Colon (tissue), 2 donors: ENCODE data around the gene VKORC1L1.
"Not testable (repeated sequence)": the region's sequence is repeated elsewhere in the genome, so short reads cannot be mapped to it uniquely, and the experiment has no call there.

Experiments
- FAIRE-seq: peaks from 2 replicates; lab custom pipeline; 2012; peaks lifted over from hg19 to GRCh38; lab: Jason Lieb, UNC
- donor health status: control.
- donor health status: control.

The VKORC1L1 gene

DNA sequence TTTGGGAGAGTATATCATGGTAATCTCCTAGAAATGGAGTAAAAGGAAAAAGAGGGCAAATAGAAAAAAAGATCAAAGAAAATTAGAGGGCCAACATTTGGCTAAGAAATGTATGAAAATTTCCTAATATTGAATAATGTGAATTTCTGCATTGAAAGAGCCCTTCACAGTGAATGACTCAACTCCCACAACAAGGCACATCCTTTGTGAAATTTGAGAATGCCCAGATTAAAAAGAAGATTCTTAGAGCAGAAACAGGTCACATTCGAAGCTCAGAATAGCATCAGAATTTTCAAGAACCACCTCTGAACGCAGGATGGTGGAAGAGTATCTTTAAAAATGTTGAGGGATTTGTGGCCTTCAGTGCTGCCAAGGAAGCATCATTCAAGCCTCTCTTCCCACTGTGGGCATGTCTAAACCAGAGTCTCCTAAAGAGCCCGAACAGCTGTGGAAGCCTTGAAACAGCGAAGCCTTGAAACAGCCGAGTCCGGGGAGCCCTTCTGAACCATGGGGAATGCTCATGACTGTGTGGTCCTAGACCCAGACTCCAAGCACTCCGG lies 65.5 kb downstream of the VKORC1L1 start:
- no peak for FAIRE-seq

DNA sequence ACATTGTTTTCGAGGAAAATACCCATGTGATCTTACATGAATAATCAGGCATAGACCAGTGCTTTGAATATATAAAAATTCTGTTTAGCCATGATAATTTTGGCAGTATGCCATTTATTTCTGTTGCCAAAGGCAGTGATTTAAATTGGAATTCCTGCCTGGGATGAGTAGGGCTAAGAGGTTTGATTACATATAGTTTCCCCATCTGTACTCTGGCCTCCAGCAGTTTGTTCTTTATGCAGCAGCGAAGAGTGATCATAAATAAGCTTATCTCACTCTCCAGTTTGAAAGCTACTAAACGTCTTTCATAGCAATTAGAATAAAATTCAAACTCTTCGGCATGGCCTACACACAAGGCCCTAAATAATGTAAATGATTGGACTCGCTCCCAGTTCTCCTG lies 72.9 kb downstream of the VKORC1L1 start:
- not testable (repeated sequence) for FAIRE-seq

DNA sequence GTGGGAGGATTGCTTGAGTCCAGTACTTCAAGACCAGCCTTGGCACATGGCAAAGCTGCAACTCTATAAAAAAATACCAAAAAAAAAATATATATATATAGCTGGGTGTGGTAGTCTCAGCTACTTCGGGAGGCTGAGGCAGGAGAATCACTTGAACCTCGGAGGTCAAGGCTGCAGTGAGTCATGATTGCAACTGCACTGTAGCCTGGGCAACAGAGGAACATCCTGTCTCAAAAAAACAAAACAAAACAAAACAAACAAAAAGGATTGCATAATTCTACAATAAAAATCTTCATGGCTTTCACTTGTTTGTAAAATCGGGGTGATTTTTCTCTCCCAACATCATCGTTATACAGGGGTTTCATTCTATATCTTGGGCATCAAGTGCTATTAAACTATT lies 74.0 kb downstream of the VKORC1L1 start:
- no peak for FAIRE-seq

DNA sequence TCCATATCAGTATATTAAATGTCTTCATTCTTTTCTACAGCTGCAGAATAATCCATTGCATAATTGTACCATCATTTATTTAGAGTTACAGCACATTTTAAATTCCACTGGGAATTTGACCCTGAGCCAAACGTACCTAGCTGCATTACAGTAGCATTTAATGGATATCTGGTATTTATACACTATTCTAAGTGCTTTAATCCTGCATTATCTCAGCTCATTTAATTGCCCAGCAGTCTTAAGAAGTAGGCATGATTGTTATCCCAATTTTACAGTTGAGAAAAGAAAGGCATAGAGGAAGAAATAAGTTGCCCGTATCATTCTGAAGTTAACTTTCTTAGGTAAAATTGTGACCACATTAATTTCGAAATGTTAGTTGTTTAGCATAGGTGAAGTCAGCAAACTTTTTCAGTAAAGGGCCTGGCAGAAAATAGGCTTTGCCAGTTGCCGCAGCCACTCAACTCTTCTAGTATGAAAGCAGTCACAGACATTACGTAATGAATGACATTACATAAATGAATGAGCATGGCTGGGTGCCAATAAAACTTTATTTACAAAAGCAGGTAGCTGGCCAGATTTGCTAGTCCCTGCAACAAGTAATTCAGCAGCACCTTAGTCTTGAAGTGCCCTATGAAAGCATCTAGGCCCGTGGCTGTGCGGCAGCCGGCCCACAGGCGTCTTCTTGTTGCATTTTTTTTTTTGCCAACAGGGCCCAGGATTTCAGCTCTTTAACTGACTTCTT lies 79.1 kb downstream of the VKORC1L1 start:
- FAIRE-seq = no peak

DNA sequence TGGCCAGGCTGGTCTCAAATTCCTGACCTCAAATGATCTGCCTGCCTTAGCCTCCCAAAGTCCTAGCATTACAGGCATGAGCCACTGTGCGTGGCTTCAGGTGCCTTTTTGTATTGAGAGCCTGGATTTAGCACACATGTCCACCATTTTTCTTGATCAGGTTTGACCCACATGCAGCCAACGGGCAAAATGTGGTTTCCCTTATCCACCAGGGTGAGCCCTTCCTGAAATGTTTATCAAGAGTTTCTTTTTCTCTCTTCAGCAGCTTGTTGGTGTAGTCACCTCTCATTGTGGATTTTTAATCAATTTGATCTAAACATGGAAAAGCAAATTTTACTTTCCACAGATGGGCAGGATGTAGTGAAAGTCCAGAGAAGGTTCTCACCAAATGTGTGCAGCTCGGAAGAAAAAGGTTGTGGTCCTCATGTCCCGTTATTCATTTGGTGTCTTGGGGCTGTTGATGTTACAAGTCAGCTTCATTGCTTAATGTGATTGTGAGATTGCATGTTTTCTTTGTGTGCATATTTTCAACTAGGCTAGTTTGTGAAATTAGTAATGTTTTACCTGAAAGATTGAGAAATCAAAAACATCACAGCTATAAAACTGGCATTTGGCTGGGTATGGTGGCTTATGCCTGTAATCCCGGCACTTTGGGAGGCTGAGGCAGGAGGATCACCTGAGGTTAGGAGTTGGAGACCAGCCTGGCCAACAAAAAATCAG lies 80.3 kb downstream of the VKORC1L1 start:
- FAIRE-seq = no peak

DNA sequence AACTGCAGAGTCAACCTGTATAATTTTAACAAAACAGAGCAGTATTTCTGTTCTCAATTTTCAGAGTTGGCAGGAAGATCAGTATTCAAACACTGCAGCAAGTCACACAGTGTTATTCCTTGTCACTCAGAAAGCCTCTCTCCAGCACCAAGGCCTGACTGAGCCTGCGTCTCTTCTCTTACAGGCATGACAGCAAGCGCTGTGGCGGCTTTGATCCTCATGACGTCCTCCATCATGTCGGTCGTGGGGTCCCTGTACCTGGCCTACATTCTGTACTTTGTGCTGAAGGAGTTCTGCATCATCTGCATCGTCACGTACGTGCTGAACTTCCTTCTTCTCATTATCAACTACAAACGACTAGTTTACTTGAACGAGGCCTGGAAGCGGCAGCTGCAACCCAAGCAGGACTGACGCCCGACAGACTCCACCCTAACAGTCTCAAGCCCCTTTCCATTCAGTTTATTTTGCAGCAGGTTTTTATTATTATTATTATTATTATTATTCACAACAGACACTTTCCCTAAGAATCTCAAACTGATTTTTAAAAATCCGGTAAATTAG lies 81.1 kb downstream of the VKORC1L1 start:
- FAIRE-seq = no peak

DNA sequence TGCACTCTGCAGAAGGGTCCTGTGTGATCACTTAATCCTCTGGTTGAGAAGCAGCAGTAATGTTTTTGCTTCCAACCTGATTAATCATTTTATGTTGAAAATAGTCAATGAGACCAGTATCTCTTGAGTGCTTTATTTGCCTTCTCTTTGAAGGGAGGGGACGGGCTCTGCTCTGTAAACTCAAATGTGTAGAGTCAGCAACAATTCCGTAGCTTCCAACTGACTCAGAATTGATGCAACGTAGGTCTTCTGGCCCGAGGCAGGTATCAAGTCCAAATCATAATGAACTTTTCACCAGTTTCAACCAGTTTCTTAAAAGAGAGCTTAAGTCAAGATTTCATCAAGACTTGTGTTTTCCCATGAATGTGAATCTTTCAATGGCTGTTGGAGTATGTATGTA lies 82.8 kb downstream of the VKORC1L1 start:
- FAIRE-seq = no peak

DNA sequence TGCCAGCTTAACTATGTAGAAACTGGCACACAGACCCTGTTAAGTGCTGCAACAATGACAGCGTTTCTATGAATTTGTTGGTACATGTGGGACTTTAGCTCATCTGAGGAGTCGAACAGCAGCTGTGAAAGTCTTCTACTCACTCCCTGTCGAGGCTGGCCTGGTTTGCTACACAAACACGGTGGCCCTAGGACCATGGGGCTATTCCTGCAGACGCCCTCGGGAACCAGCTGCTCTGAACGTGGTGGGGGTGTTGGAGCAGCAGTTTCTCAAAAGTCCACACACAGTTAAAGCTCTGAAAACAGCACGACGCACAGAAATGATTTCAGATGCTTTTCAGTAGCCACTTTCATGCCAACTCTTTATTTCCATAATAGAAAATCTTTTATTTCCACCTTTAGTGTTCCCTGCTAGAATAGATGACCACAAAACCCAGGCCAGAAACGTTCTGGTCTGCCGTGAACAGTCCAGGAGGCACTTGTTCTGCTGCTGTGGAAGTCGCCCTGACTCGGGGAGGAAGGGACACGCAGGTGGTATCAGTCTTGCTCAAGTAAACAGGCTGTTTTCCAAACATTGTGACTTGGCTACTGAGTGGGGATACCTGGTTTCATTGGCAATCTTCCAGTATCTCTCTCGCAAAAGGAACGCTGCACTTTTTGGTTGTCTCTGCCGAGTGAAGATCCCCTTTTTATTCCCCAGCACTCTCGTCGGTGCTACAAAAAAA lies 87.6 kb downstream of the VKORC1L1 start:
- FAIRE-seq = no peak

DNA sequence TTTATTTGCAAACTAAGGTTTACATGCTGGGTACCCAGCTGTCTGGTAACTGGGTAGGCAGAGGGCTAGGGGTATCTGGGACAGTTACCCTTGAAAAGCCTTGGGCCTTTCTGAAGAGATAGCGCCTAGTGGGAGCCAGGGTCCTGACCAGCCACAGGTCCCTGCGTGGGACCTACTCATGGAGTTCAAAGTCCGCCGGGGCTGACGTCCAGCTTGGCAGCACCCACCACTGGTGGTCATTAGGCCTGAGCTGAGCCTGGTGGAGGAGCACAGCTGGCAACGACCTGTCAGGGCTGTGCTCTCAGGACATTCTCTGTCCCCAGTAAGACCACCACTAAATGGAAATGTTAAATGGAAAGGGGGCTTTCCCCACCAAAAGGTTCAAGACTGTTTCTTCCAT lies 89.2 kb downstream of the VKORC1L1 start:
- no peak for FAIRE-seq

DNA sequence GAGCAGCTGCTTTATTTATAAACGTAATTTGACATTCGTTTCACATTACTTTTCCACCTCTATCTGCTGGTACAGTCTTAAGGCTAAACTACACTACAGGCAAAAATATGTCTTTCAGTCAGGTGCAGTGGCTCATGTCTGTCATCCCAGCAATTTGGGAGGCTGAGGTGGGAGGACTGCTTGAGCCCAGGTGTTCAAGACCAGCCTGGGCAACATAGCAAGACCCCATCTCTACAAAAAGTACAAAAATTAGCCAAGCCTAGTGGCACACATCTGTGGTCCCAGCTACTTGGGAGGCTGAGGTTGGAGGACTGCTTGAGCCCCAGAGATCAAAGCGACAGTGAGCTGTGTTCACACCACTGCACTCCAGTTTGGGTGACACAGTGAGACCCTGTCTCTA lies 91.8 kb downstream of the VKORC1L1 start:
- not testable (repeated sequence) for FAIRE-seq

DNA sequence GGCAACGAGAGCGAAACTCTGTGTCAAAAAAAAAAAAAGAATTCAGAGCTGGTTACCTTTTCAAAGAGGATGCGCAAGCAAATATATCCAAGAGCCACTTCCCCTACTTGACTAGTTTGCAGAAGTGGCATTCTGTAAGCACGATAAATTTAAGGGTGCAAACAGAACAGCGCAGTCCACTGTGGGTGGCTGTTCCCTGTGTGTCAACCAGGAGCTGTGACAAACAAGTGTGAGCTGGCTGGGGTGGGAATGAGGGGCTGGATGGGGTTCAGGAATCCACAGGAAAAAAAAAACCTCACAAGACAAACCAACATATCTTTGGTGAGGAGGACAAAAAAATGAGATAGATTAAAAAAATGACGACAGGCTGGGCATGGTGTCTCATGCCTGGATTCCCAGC lies 93.3 kb downstream of the VKORC1L1 start:
- FAIRE-seq = no peak

DNA sequence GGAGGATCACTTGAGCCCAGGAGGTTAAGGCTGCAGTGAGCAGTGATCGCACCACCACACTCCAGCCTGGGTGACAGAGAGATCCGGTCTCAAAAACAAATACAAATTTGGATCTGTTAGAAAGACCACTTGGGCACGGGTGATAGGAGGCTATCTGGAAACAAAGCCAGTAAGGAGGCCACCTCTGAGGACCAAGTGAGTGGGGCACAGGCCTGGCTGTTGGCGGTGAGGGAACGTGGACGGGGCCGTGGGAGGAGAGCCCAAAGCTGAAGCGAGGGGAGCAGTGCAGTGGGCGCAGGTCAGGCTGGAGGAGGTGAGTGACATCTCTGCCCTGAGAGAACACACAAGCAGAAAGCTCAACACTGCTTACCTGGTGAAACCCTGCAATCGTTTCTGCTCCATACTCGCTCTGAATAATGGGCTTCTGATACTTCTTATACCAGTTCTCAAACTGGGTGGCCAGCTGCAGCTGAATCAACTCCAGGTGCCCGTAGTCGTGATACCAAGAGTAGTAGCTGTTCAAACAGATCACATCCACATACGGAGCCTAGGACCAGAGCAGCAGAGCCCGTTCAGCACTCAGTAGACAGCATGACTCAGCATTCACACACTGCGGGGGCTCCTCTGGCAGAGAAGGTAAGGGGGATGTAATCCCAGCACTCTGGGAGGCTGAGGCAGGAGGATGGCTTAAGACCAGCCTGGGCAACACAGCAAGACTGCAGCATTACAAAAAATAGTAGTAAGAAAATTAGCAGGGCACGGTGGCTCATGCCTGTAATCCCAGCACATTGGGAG lies 94.7 kb downstream of the VKORC1L1 start:
- no peak for FAIRE-seq

DNA sequence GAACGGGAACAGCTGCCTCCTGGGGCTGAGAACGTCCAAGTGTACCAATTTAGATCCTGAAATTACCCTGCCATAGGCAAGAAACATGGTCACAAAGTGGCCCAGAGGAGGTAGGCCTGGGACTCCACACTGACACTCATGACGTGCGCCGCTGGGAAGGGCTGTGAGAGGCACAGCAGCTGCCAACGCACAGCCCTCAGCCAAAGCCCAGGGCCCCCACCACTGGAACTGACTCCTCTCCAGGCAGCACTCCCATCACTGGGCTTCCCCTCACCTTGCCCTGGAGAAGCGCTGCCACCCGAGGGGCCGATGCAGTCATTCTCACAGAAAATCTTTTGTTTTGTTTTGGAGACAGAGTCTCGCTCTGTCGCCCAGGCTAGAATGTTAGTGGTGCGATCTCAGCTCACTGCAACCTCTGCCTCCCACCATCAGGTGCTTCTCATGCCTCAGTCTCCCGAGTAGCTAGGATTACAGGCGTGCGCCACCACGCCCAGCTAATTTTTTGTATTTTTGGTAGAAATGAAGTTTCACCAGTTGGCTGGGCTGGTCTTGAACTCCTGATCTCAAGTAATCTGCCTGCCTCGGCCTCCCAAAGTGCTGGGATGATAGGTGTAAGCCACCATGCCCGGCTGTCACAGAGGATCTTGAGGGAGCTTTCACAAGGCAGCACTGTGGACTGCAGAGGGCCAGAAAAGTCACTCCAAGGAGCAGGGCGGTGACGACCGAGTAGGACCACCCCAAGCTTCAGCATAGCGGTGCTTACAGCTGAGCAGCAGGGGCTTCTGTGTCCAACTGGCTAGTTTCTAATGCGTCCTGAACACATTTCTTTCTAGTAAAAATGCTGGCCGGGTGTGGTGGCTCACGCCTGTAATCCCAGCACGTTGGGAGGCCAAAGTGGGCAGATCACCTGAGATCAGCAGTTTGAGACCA lies 95.6 kb downstream of the VKORC1L1 start:
- no peak for FAIRE-seq

DNA sequence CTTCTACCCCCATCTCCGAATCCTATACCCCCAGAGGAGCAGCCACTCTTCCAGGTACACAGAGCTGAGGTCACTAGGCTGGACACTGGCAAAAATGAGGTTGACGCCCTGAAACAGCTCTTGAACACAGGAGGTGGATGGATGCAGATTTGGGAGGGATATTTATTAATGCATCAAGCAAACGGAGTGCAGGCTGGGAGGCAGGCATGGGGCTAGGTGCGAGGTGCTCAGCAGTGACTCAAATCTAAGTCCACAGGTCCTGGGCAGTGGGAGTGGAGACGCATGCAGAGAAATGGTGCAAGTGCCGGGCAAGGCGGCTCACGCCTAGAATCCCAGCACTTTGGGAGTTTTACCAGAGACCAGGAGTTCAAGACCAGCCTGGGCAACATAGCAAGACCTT lies 98.1 kb downstream of the VKORC1L1 start:
- no peak for FAIRE-seq

DNA sequence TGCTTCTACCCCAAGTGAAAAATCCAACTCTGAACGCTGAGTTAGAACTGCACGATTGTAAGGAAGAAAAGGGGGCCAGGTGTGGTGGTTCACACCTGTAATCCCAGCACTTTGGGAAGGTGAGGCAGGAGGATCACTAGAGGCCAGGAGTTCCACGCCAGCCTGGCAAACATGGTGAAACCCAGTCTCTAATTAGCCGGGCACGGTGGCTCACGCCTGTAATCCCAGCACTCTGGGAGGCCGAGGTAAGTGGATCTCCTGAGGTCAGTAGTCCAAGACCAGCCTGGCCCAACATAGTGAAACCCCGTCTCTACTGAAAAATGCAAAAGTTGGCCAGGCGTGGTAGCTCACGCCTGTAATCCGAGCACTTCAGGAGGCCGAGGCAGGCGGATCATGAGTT lies 100.1 kb downstream of the VKORC1L1 start:
- no peak for FAIRE-seq

DNA sequence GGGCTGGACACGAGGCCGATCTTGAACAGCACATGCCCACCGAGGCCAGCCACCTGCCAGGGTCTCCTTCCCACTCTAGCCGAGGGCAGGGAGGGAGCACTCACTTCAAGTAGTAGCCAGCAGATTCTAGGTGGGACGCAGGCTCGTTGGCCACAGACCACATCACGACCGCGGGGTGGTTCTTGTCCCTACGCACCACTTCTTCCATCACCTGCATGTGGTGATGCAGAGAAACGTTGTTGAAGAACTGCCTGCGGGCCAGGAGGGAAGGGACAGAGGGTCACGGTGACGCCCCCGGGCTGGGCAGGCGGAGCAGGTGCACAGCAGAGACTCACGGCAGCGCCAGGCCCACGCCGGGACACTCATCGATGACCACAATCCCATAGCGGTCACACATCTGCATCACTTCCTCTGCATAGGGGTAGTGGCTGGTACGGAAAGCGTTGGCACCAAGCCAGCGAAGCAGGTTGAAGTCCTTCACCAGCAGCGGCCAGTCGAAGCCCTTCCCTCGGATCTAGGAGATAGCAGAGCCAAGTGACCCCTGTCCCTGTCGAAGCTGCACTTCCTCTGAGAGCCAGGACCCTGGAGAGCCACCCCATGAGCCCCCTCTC lies 101.4 kb downstream of the VKORC1L1 start:
- no peak for FAIRE-seq

DNA sequence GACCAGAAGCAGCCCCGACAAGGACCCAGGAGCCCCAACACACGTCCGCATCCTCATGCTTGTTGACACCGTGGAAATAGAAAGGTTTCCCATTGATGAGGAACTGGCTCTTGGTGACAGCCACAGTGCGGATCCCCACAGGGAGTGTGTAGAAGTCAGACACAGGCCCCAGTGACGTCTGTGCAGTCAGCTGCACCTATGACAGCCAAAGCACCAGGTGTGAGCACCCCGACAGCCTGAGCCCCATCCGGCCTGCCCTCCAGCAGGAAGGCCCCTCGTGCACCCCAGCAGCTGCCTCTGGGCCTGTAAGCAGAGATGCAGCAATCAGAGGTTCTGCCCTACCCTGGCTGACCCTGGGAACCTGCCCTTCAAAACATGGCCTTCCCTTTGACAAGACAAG lies 102.0 kb downstream of the VKORC1L1 start:
- FAIRE-seq = no peak

DNA sequence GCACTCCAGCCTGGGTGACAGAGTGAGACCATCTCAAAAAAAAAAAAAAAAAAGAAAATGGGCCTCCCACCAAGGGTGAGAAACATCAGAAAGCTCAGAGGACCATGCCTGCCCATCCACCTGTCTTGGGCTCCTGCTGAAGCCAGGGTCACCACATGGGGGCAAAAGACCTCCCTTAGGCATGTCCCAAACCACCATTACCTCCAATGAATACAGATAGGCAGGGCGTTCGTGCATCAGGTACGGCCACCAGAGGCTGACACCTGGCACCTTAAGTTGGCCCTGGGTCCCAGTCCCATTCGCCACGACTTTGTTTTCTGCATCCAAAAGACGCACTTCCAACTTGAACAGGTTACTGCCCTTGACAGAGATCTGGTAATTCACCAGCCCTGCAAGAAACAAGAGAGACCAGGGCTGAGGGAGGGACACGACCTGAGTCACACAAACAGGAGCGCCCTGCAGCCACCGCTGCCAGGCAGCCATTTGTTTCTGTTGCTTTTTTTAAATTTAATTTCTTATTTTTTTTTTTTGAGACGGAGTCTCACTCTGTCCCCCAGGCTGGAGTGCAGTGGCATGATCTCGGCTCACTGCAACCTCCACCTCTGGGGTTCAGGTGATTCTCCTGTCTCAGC lies 103.1 kb downstream of the VKORC1L1 start:
- FAIRE-seq = no peak

DNA sequence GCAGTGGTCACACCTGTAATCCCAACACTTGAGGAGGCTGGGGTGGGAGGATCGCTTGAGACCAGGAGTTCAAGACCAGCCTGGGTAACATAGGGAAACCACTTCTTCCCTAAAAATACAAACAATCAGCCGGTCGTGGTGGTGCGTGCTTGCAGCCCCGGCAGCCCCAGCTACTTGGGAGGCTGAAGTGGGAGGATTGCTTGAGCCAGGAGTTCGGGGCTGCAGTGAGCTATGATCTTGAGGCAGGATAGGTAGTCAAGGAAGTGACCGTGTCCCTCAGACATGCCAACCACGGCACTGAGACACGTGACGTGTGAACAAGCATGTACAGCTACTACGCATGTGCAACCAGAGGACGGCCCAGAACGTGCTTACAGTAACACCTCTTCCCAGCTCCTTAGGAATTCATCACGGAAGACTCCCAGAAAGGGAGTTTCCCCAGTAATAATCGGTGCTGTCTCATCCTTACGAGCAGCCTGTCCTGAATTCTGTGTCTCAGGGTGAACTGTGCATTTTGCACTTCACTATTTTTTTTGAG lies 103.9 kb downstream of the VKORC1L1 start:
- FAIRE-seq = no peak
